CD4-positive, alpha-beta T cell (primary cell): ENCODE measurements around the gene FOXL2. TPM values are rescaled to one million over a fixed set of nuclear protein-coding genes. Genes with fewer than 3 reads are reported as not detected.

Experiments
- ATAC-seq: fragments of 200-7000 bp; cut with Tn5 transposase; one replicate; pipeline ENCODE4 v1.10.0; 2022; ENCODE audit warnings: mild to moderate bottlenecking; ENCODE audit not compliant: poor library complexity
- CTCF ChIA-PET: fragments of 350-600 bp; sonication (Branson Sonifier 250); formaldehyde crosslinking; loops from one replicate; lab custom pipeline; 2021; ENCODE audit warnings: antibody characterized with exemption, inconsistent platforms; lab: Charles Lee
- POLR2A ChIA-PET: fragments of 350-600 bp; sonication (Branson Sonifier 250); formaldehyde crosslinking; loops from one replicate; lab custom pipeline; 2021; ENCODE audit warnings: antibody characterized with exemption, inconsistent platforms; lab: Charles Lee
- DNase-seq, 14 experiments: peaks; one replicate each; pipeline ENCODE4 v3.0.0-alpha.2; 2013 to 2020; ENCODE audit warnings: mixed read lengths in 2 of 14
- H3K27ac ChIP-seq, 2 donors: one replicate each; pipeline versions ENCODE4 v1.5.1 to v1.7.0; 2013; ENCODE audit warnings: low read length in 2 of 2, low read depth in 1 of 2, mild to moderate bottlenecking in 1 of 2
- H3K27me3 ChIP-seq, 2 experiments: 1 replicate in 1 of 2; 2 replicates in 1 of 2; pipeline versions ENCODE4 v1.6.1 to v1.7.0; 2013; ENCODE audit warnings: low read length in 2 of 2, control low read depth in 1 of 2, mild to moderate bottlenecking in 1 of 2, moderate library complexity in 1 of 2; ENCODE audit not compliant: insufficient read depth in 2 of 2, control insufficient read depth in 1 of 2
- H3K36me3 ChIP-seq: one replicate; pipeline ENCODE4 v1.6.1; 2013; ENCODE audit warnings: low read length, control low read depth; ENCODE audit not compliant: insufficient read depth
- H3K4me1 ChIP-seq: one replicate; pipeline ENCODE4 v1.6.1; 2013; ENCODE audit warnings: low read length, control low read depth; ENCODE audit not compliant: insufficient read depth
- H3K4me3 ChIP-seq: one replicate; pipeline ENCODE4 v1.5.1; 2013; ENCODE audit warnings: mild to moderate bottlenecking, low read length, moderate library complexity
- H3K9me3 ChIP-seq, 2 experiments: 1 replicate in 1 of 2; 2 replicates in 1 of 2; pipeline versions ENCODE4 v1.6.1 to v1.7.0; 2013; ENCODE audit warnings: low read length in 2 of 2, mild to moderate bottlenecking in 2 of 2, control low read depth in 1 of 2, moderate library complexity in 1 of 2; ENCODE audit not compliant: control insufficient read depth in 1 of 2, insufficient read depth in 1 of 2
- H3K27ac Mint-ChIP-seq: one replicate; pipeline ENCODE4 v1.8.0; 2020; ENCODE audit warnings: mixed read lengths
- H3K27me3 Mint-ChIP-seq: one replicate; pipeline ENCODE4 v1.8.0; 2021; ENCODE audit warnings: mixed read lengths
- H3K36me3 Mint-ChIP-seq: one replicate; pipeline ENCODE4 v1.8.0; 2021; ENCODE audit warnings: low read depth, mixed read lengths
- H3K4me1 Mint-ChIP-seq: one replicate; pipeline ENCODE4 v1.8.0; 2021; ENCODE audit warnings: low read depth, mixed read lengths
- H3K4me3 Mint-ChIP-seq: one replicate; pipeline ENCODE4 v1.8.0; 2020; ENCODE audit warnings: mild to moderate bottlenecking, mixed read lengths
- H3K9me3 Mint-ChIP-seq: one replicate; pipeline ENCODE4 v1.8.0; 2020; ENCODE audit warnings: mixed read lengths
- CTCF ChIP-seq: fragments of 200-600 bp; IDR thresholded peaks from one replicate; pipeline ENCODE4 v1.8.0; 2022; ENCODE audit warnings: antibody characterized with exemption, mild to moderate bottlenecking
- intact Hi-C, 2 experiments: fragments of 100-400 bp; cut with DNase I in 1 of 2; cut with micrococcal nuclease in 1 of 2; formaldehyde crosslinking; loops; one replicate each; pipeline versions ENCODE4 v1.15.1 to v1.9.0; 2023 to 2025; cut with DNase I, micrococcal nuclease
- polyA plus RNA-seq, 2 donors: library from polyadenylated mRNA; unstranded; fragments of 120-200 nt; gene quantifications; one replicate each; pipeline ENCODE4 v1.2.1, GENCODE V29; 2013
- total RNA-seq, 174 experiments: library from RNA in 2 of 174; stranded (reverse) in 2 of 174; gene quantifications; one replicate each; pipeline ENCODE4 v1.2.3 and lab custom pipeline; 2021 to 2026

Gene FOXL2
- total RNA-seq (not detected), total RNA-seq (lab: John Stamatoyannopoulos, UW) (0 to 0.39 (median 0) reads per million in 172 experiments)
- not detected for polyA plus RNA-seq (2013, experiment 1 of 2)
- not detected for polyA plus RNA-seq (2013, experiment 2 of 2)

- peak within 1 kb of the TSS; percentile 33 for H3K4me3 ChIP-seq
- TF ChIP-seq CTCF = no peak
- peaks cover 55% of the 10 kb centered on the region for H3K4me1 ChIP-seq
- Mint-ChIP-seq H3K27me3 (peaks cover 90% of the 10 kb centered on the region), H3K4me1 (peaks cover 52% of the 10 kb centered on the region), H3K36me3 (no peaks in the 10 kb centered on the region), H3K27ac (no peak within 1 kb of the TSS), H3K9me3 (no peaks in the 10 kb centered on the region), H3K4me3 (peak within 1 kb of the TSS; percentile 76)
- intact Hi-C loops = no loop called here
- ChIA-PET POLR2A (interaction anchor here (0.9 kb wide), 1 partner anchor 11 kb away, joined by 5 read pairs; no protein-coding TSS in a partner anchor), CTCF (interaction anchor here (3.2 kb wide), 1 partner anchor 11 kb away, joined by 18 read pairs; no protein-coding TSS in a partner anchor)
- H3K36me3 ChIP-seq = no peaks in the 10 kb centered on the region
- H3K27ac ChIP-seq = no peak within 1 kb of the TSS
- H3K27me3 ChIP-seq = peaks cover 72 to 93% of the 10 kb centered on the region in 2 experiments
- H3K9me3 ChIP-seq = peaks cover 0 to 33% of the 10 kb centered on the region in 2 experiments
- ATAC-seq (peak; percentile 43), DNase-seq (peak in 3 of 14 experiments; percentile 17 to 57 (median 55))
Observed at GRCh38 chr3:138946663-138947494, at the start of gene FOXL2, which contains the start of gene FOXL2NB. Gene FOXL2 (minus strand): TSS chr3:138947137. CDS start chr3:138946722, 415 bp downstream. Gene FOXL2NB (plus strand): TSS chr3:138947217. CDS start chr3:138947365, 148 bp downstream.

GRCh38 chr3:138995706-138996105, 48.8 kb upstream of the FOXL2 start:
- Mint-ChIP-seq H3K4me1 (no peaks in the 10 kb centered on the region), H3K27me3 (peaks cover 35% of the 10 kb centered on the region), H3K4me3 (no peak overlapping the region), H3K9me3 (peaks cover 6% of the 10 kb centered on the region), H3K36me3 (no peaks in the 10 kb centered on the region), H3K27ac (no peak overlapping the region)
- no peak for DNase-seq
- Histone ChIP-seq H3K4me1 (no peaks in the 10 kb centered on the region), H3K9me3 (peaks cover 0 to 6% of the 10 kb centered on the region in 2 experiments), H3K36me3 (no peaks in the 10 kb centered on the region), H3K27ac (no peak overlapping the region), H3K27me3 (peaks cover 2 to 4% of the 10 kb centered on the region in 2 experiments), H3K4me3 (no peak overlapping the region)
- TF ChIP-seq CTCF = no peak
- intact Hi-C loops = no loop called here
- ChIA-PET CTCF (no interaction called here), POLR2A (no interaction called here)
- no peak for ATAC-seq

GRCh38 chr3:138987181-138987580, 40.2 kb upstream of the FOXL2 start:
- Mint-ChIP-seq H3K27ac (no peak overlapping the region), H3K9me3 (no peaks in the 10 kb centered on the region), H3K27me3 (no peaks in the 10 kb centered on the region), H3K4me3 (no peak overlapping the region), H3K36me3 (no peaks in the 10 kb centered on the region), H3K4me1 (no peaks in the 10 kb centered on the region)
- intact Hi-C loops = no loop called here
- Histone ChIP-seq H3K27me3 (no peaks in the 10 kb centered on the region), H3K36me3 (no peaks in the 10 kb centered on the region), H3K27ac (no peak overlapping the region), H3K9me3 (no peaks in the 10 kb centered on the region), H3K4me1 (no peaks in the 10 kb centered on the region), H3K4me3 (no peak overlapping the region)
- DNase-seq = no peak
- POLR2A ChIA-PET = no interaction called here
- CTCF ChIA-PET = no interaction called here
- no peak for ATAC-seq
- no peak for TF ChIP-seq CTCF
